ENCODE data around the gene MYL10. TPM values are rescaled to one million over a fixed set of nuclear protein-coding genes. Genes with fewer than 3 reads are reported as not detected.
"Not testable (repeated sequence)": the region's sequence is repeated elsewhere in the genome, so short reads cannot be mapped to it uniquely, and the experiment has no call there.

The MYL10 gene
- total and polyA plus RNA-seq, 7 donors: 0.23 to 4.4 TPM; not detected in 5

GRCh38 chr7:101612885-101613515, 16.1 kb downstream of the MYL10 start:
- Histone ChIP-seq H3K9me3 (no peaks in the 10 kb centered on the region), H3K27me3 (ENCODE audit: insufficient read depth in 3 of 3, low read length in 2 of 3) (no peaks in the 10 kb centered on the region), H3K36me3 (ENCODE audit: insufficient read depth in 1 of 2, low read depth in 1 of 2) (no peaks in the 10 kb centered on the region), H3K4me3 (no peak overlapping the region), H3K27ac (no peak overlapping the region), H3K4me1 (no peaks in the 10 kb centered on the region)
- DNase-seq (peak in 1 of 2 donors; percentile 15), ATAC-seq (no peak)
- TF ChIP-seq, protein P1, sequence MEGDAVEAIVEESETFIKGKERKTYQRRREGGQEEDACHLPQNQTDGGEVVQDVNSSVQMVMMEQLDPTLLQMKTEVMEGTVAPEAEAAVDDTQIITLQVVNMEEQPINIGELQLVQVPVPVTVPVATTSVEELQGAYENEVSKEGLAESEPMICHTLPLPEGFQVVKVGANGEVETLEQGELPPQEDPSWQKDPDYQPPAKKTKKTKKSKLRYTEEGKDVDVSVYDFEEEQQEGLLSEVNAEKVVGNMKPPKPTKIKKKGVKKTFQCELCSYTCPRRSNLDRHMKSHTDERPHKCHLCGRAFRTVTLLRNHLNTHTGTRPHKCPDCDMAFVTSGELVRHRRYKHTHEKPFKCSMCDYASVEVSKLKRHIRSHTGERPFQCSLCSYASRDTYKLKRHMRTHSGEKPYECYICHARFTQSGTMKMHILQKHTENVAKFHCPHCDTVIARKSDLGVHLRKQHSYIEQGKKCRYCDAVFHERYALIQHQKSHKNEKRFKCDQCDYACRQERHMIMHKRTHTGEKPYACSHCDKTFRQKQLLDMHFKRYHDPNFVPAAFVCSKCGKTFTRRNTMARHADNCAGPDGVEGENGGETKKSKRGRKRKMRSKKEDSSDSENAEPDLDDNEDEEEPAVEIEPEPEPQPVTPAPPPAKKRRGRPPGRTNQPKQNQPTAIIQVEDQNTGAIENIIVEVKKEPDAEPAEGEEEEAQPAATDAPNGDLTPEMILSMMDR (IDR thresholded peaks at IDR 0.05): no peak
- 61 to 68% (median 64%) methylated on average over 13 of the region's 13 CpGs for WGBS, 3 donors
- intact Hi-C loops (cut with DNase I): no loop called here

- intact Hi-C loops (cut with DNase I): loop anchor here in 1 of 2 donors (10.0 kb wide), 2 partner anchors 626 to 666 kb away; no protein-coding TSS in a partner anchor
- TF ChIP-seq, protein P1 (IDR thresholded peaks at IDR 0.05): no peak
- no peaks in the 10 kb centered on the region for H3K36me3 ChIP-seq (ENCODE audit: insufficient read depth in 1 of 2, low read depth in 1 of 2)
- no peaks in the 10 kb centered on the region for H3K4me1 ChIP-seq
- no peak overlapping the region for H3K27ac ChIP-seq
- no peak overlapping the region for H3K4me3 ChIP-seq
- DNase-seq (peak in 1 of 2 donors; percentile 36), ATAC-seq (no peak)
- WGBS, 3 donors: 77 to 80% (median 79%) methylated on average over 12 of the region's 12 CpGs
- H3K9me3 ChIP-seq: no peaks in the 10 kb centered on the region
- no peaks in the 10 kb centered on the region for H3K27me3 ChIP-seq (ENCODE audit: insufficient read depth in 3 of 3, low read length in 2 of 3)
Measured at GRCh38 chr7:101608772-101609713, 20.1 kb downstream of the MYL10 start.

- Histone ChIP-seq H3K4me3 (no peak overlapping the region), H3K9me3 (no peaks in the 10 kb centered on the region), H3K27me3 (ENCODE audit: insufficient read depth in 3 of 3, low read length in 2 of 3) (no peaks in the 10 kb centered on the region), H3K4me1 (peaks cover 4% of the 10 kb centered on the region), H3K27ac (no peak overlapping the region), H3K36me3 (ENCODE audit: insufficient read depth in 1 of 2, low read depth in 1 of 2) (no peaks in the 10 kb centered on the region)
- TF ChIP-seq, protein P1 (IDR thresholded peaks at IDR 0.05): no peak
- ATAC-seq (no peak), DNase-seq (no peak)
- intact Hi-C loops (cut with DNase I): loop anchor here in 1 of 2 donors (10.0 kb wide), 2 partner anchors 628 to 668 kb away; no protein-coding TSS in a partner anchor
- 56 to 72% (median 62%) methylated on average over 2 of the region's 2 CpGs for WGBS, 3 donors
Measured at GRCh38 chr7:101606498-101606923, 22.6 kb downstream of the MYL10 start.

DNA sequence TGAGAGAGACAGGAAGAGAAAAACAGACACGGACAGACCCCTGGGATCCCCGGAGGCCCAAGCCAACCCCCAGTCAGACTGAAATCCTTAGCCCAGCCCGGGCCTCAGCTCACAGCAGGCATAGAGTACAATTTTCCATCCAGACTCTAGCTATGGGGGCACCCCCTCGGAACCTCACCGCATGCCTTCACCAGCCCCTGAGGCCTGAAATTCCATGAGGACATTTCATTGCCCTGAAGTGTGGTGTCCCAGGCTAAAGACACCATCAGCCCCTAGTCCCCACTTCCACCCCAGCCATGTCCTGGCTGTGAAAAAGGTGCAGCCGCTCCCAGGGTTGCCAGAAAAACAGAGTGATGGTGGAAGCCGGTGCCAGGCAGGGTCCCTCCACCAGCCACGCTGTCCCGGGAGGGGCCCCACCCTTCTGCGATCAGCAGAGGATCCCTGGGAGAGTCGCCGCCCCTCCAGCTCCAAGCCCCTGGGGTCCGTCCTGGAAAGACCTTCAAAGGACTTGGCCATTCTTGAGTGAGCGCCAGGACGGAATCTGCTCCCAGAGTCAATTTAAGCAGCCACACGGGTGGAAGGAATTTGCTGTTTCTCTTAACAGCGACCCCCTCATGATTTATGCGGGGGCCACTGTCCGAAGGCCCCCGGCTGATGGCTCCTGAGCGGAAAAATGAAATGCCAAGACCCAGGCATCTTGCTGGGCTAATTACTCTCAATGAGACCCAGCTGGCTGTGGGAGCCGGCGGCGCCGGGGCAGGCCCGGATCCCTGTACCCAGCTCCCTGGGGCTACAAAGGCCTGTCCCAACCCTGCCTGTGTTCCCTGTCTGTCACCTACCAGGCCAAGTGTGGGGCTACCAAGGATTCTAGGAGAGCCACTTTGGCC, 23.2 kb downstream of the MYL10 start:
- Histone ChIP-seq H3K4me1 (peaks cover 4% of the 10 kb centered on the region), H3K4me3 (no peak overlapping the region), H3K9me3 (no peaks in the 10 kb centered on the region), H3K27me3 (ENCODE audit: insufficient read depth in 3 of 3, low read length in 2 of 3) (no peaks in the 10 kb centered on the region), H3K36me3 (ENCODE audit: insufficient read depth in 1 of 2, low read depth in 1 of 2) (no peaks in the 10 kb centered on the region), H3K27ac (no peak overlapping the region)
- no peak for ATAC-seq
- intact Hi-C loops (cut with DNase I): loop anchor here in 1 of 2 donors (10.0 kb wide), 2 partner anchors 629 to 669 kb away; no protein-coding TSS in a partner anchor
- TF ChIP-seq, protein P1 (IDR thresholded peaks at IDR 0.05): no peak
- DNase-seq: no peak
- WGBS, 3 donors: 76 to 78% (median 77%) methylated on average over 26 of the region's 26 CpGs

DNA sequence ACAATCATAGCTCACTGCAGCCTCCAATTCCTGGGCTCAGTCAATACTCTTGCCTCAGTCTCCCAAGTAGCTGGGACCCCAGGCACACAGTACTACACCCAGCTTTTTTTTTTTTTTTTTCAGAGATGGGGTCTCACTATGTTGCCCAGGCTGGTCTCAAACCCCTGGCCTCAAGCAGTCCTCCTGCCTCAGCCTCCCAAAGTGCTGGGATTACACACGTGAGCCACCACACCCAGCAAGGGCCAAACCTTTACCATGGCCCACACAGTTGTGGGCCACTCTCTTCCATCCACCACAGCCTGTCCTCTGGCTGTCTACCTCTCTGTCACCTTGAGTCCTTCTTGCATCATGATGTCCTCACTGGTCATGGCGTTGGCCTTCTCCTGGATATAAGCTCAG, 24.2 kb downstream of the MYL10 start:
- not testable (repeated sequence) for H3K36me3 ChIP-seq (ENCODE audit: insufficient read depth in 1 of 2, low read depth in 1 of 2); H3K27ac ChIP-seq; H3K27me3 ChIP-seq (ENCODE audit: insufficient read depth in 3 of 3, low read length in 2 of 3); DNase-seq; H3K4me3 ChIP-seq; H3K9me3 ChIP-seq; H3K4me1 ChIP-seq; ATAC-seq
- WGBS, 3 donors: 85 to 92% (median 86%) methylated on average over 2 of the region's 2 CpGs
- intact Hi-C loops (cut with DNase I): loop anchor here (5.0 to 10.0 kb wide), 4 partner anchors 82 to 670 kb away; no protein-coding TSS in a partner anchor
